GM19099 (cell line): ENCODE data around the gene IRF4.

Source experiments
- POLR2A ChIP-seq: IDR thresholded peaks from 3 replicates; pipeline ENCODE4 v1.6.1; 2011; ENCODE audit warnings: low read depth; ENCODE audit not compliant: insufficient read length; ENCODE audit errors: extremely low read depth

Gene IRF4

DNA sequence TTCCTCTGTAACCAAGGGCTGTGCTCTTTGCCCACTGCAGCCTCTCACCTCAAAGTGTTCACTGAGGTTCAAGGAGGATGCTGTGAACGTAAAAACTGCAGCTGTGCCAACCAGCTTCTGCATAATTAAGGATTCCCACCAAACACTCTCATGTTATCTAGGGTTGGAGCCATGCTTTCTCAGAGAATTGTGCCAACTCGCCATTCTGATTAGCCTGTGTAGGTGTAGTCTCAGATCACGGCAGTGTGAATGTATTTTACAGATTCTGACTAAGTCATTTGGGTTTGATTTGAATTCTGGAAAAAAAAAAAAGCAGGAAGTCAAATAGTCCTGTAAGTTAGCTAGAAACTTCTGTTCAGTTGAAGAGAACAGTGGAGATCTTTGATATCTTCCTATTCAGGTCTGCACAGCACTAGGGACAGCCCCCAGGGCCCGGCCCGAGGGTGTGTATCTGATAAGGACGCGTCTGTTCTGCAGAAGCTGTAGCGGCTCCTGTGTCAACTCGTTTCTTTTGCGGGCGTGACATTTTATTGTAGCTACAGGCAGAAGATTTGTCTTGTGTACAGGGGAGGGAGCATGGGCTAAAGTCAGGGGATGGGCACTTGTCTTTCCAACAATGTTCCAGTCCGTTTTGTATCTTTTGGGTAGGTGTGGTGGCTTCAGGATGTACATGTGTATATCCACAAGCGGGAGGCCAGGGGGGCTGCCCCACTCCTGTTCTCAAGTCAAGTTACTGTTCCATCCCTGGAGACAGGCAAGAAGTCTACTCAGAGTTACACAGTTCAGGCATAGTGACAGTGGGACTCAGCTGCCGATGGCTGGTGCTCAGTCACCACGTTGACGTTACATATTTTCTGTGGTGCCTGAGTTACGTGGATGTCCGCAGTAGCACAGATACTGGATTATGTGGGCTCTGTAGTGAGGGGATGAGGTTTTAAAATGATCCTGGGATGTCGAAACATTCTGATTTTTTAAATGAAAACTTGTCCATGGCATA, 12.4 kb downstream of the IRF4 start:
- TF ChIP-seq POLR2A, result peak; percentile 65

DNA sequence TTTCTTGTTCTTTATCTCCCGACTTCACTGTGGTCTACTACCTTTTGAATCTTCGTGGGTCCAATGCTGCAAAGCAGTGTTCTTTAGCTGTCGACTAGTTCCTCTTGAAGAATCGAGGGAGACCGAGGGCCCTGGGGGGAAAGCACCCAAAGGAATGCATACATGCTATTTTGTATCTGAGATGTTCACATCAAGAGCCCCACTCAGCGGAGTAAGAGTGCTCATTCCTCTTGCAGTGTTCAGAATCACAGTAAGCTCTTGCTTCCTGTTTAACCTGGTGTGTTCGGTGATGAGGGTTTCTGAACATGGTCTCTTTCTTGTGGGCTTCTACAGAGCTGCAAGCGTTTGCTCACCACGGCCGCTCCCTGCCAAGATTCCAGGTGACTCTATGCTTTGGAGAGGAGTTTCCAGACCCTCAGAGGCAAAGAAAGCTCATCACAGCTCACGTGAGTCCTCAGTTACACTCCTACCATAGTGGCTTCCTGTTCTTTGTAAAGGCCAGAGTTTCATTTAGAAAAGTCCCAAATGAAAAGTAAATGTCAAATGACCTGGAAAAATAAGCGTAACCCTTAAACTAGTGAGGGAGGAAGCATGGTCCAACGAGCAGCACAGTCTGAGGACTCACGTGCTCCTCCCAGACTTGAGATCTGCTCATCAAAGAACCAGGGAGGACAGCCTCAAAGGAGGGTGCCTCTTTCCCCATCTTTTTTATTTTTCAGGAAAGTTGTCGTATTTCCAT, 13.3 kb downstream of the IRF4 start:
- TF ChIP-seq POLR2A, result peak; percentile 12

DNA sequence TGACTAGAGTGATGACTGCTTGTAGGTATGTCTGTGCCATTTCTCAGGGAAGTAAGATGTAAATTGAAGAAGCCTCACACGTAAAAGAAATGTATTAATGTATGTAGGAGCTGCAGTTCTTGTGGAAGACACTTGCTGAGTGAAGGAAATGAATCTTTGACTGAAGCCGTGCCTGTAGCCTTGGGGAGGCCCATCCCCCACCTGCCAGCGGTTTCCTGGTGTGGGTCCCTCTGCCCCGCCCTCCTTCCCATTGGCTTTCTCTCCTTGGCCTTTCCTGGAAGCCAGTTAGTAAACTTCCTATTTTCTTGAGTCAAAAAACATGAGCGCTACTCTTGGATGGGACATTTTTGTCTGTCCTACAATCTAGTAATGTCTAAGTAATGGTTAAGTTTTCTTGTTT, 16.6 kb downstream of the IRF4 start:
- peak; percentile 36 for TF ChIP-seq POLR2A

- no peak for TF ChIP-seq POLR2A
These were observed 17.1 kb downstream of the IRF4 start for GRCh38 chr6:408599-409102.

- peak; percentile 60 for TF ChIP-seq POLR2A
These were observed 17.9 kb downstream of the IRF4 start for GRCh38 chr6:409370-409972.

DNA sequence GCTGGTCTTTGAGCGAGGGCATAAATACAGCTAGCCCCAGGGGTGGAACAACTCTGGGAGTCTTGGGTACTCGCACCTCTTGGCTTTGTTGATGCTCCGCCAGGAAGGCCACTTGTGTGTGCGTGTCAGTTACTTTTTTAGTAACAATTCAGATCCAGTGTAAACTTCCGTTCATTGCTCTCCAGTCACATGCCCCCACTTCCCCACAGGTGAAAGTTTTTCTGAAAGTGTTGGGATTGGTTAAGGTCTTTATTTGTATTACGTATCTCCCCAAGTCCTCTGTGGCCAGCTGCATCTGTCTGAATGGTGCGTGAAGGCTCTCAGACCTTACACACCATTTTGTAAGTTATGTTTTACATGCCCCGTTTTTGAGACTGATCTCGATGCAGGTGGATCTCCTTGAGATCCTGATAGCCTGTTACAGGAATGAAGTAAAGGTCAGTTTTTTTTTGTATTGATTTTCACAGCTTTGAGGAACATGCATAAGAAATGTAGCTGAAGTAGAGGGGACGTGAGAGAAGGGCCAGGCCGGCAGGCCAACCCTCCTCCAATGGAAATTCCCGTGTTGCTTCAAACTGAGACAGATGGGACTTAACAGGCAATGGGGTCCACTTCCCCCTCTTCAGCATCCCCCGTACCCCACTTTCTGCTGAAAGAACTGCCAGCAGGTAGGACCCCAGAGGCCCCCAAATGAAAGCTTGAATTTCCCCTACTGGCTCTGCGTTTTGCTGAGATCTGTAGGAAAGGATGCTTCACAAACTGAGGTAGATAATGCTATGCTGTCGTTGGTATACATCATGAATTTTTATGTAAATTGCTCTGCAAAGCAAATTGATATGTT, 19.2 kb downstream of the IRF4 start:
- peak; percentile 61 for TF ChIP-seq POLR2A

- TF ChIP-seq POLR2A, result peak; percentile 32
These were observed 20.0 kb downstream of the IRF4 start for GRCh38 chr6:411402-412145.

DNA sequence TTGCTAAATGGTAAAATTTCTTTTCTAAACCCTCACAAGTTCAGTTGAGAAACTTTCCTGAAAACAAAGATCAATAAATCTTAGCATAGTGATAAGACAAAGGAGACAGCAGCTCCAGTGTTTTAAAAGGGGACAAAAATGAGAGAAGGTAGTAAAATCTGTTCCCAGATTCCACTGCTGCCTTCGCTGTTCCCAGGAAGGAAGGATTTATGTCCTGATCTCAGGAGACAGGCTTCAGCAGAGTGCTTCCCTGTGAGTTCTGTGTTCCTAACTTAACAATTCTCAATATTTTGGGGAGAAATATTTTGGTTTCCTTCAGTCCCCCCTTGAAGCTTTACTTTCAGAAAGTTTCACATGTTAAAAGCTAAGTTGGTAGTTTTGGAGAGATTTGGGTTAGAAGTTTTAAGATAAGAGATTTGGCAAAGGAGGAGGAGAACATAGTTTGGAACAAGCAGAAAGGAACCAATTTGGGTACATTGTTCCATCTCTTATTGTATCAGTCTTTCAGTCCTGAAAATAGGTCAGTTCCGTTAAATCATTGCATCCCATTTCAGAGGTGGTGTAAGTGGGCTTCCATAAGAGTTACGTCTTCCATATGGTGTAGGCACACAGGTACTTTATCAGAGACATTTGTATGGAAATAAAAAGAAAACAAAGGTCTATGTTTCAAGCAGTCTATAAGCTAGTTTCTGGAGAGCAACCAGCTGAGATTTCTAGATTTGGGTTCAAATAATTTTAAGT, 20.8 kb downstream of the IRF4 start:
- peak; percentile 53 for TF ChIP-seq POLR2A

GRCh38 chr6:414447-414846, 22.9 kb downstream of the IRF4 start:
- no peak for TF ChIP-seq POLR2A

DNA sequence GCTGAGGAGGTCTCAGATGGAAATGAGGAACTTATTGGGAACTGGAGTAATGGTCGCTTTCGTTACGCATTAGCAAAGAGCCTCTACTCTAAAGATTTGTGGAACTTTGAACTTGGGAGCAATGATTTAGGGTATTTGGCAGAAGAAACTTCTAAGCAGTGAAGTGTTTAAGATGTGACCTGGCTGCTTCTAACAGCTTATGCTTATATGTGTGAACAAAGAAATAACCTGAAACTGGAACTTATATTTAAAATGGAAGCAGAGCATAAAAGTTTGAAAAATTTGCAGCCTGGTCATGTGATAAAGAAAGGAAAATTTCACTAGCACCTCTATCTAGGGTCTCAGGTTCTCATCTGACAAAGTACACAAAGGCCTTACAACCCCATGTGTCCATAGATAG, 23.5 kb downstream of the IRF4 start:
- no peak for TF ChIP-seq POLR2A

DNA sequence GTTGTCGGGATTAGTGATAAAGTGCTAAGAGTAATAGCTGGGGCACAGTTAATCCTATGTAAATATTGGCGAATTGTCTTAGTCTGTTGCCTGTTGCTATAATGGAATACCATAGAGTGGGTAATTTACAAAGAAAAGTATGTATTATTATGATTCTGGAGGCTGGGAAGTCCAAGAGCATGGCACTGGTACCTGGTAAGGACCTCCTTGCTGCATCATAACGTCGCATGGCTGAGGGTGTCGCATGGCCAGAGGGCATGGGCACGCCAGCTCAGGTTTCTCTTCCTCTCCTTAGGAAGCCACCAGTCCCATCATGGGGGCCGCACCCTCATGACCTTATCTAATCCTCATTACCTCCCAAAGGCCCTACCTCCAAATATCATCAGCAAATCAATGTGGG, 29.7 kb downstream of the IRF4 start:
- no peak for TF ChIP-seq POLR2A

GRCh38 chr6:422433-423054, 31.0 kb downstream of the IRF4 start:
- no peak for TF ChIP-seq POLR2A
